Measurements from ENCODE around the gene PCCA.
"Not testable (repeated sequence)": the region's sequence is repeated elsewhere in the genome, so short reads cannot be mapped to it uniquely, and the experiment has no call there.

Gene PCCA

GRCh38 chr13:100240109-100240779 lies 151.4 kb downstream of the PCCA start:
- DNase-seq (ENCODE audit: low read depth in 2 of 2) = no peak

GRCh38 chr13:100244431-100244830 lies 155.5 kb downstream of the PCCA start:
- DNase-seq (ENCODE audit: low read depth in 2 of 2) = no peak

- DNase-seq (ENCODE audit: low read depth in 2 of 2) = no peak
These were observed 156.2 kb downstream of the PCCA start for GRCh38 chr13:100245104-100245503.

GRCh38 chr13:100247937-100248336 lies 159.0 kb downstream of the PCCA start:
- no peak for DNase-seq (ENCODE audit: low read depth in 2 of 2)

GRCh38 chr13:100254002-100254401 lies 165.1 kb downstream of the PCCA start:
- no peak for DNase-seq (ENCODE audit: low read depth in 2 of 2)

GRCh38 chr13:100262404-100262803 lies 173.5 kb downstream of the PCCA start:
- no peak for DNase-seq (ENCODE audit: low read depth in 2 of 2)

- no peak for DNase-seq (ENCODE audit: low read depth in 2 of 2)
These were observed 177.1 kb downstream of the PCCA start for GRCh38 chr13:100266026-100266425.

- no peak for DNase-seq (ENCODE audit: low read depth in 2 of 2)
These were observed 180.9 kb downstream of the PCCA start for GRCh38 chr13:100269837-100270236.

- DNase-seq (ENCODE audit: low read depth in 2 of 2) = no peak
These were observed 184.2 kb downstream of the PCCA start for GRCh38 chr13:100273138-100273537.

GRCh38 chr13:100273552-100273951 lies 184.7 kb downstream of the PCCA start:
- DNase-seq (ENCODE audit: low read depth in 2 of 2) = no peak

GRCh38 chr13:100274942-100275506 lies 186.1 kb downstream of the PCCA start:
- DNase-seq (ENCODE audit: low read depth in 2 of 2) = no peak

- no peak for DNase-seq (ENCODE audit: low read depth in 2 of 2)
These were observed 186.9 kb downstream of the PCCA start for GRCh38 chr13:100275746-100276145.

GRCh38 chr13:100280681-100281080 lies 191.8 kb downstream of the PCCA start:
- no peak for DNase-seq (ENCODE audit: low read depth in 2 of 2)

GRCh38 chr13:100282306-100282705 lies 193.4 kb downstream of the PCCA start:
- DNase-seq (ENCODE audit: low read depth in 2 of 2) = not testable (repeated sequence)

- no peak for DNase-seq (ENCODE audit: low read depth in 2 of 2)
These were observed 201.4 kb downstream of the PCCA start for GRCh38 chr13:100290165-100290801.

- no peak for DNase-seq (ENCODE audit: low read depth in 2 of 2)
These were observed 202.7 kb downstream of the PCCA start for GRCh38 chr13:100291624-100292023.

GRCh38 chr13:100297413-100297812 lies 208.5 kb downstream of the PCCA start:
- no peak for DNase-seq (ENCODE audit: low read depth in 2 of 2)

- DNase-seq (ENCODE audit: low read depth in 2 of 2) = no peak
These were observed 209.3 kb downstream of the PCCA start for GRCh38 chr13:100298116-100298681.

GRCh38 chr13:100298691-100299090 lies 209.8 kb downstream of the PCCA start:
- no peak for DNase-seq (ENCODE audit: low read depth in 2 of 2)

- no peak for DNase-seq (ENCODE audit: low read depth in 2 of 2)
These were observed 211.3 kb downstream of the PCCA start for GRCh38 chr13:100300243-100300642.

GRCh38 chr13:100300708-100301107 lies 211.8 kb downstream of the PCCA start:
- DNase-seq (ENCODE audit: low read depth in 2 of 2) = no peak

GRCh38 chr13:100301418-100301817 lies 212.5 kb downstream of the PCCA start:
- DNase-seq (ENCODE audit: low read depth in 2 of 2) = no peak

GRCh38 chr13:100302391-100302790 lies 213.5 kb downstream of the PCCA start:
- no peak for DNase-seq (ENCODE audit: low read depth in 2 of 2)
